Osteocyte (in vitro differentiated cells): ENCODE data around the gene KRTAP4-9. TPM values are rescaled to one million over a fixed set of nuclear protein-coding genes. Genes with fewer than 3 reads are reported as not detected.
"Not testable (repeated sequence)": the region's sequence is repeated elsewhere in the genome, so short reads cannot be mapped to it uniquely, and the experiment has no call there.

Source experiments
- DNase-seq: peaks from one replicate; pipeline ENCODE4 v3.0.0; 2021; ENCODE audit warnings: mixed read lengths; ENCODE audit not compliant: unreplicated experiment; ENCODE audit errors: extremely low spot score
- H3K27ac Mint-ChIP-seq: one replicate; pipeline ENCODE4 v1.8.0; 2021; ENCODE audit warnings: mild to moderate bottlenecking, mixed read lengths; ENCODE audit not compliant: unreplicated experiment
- H3K27me3 Mint-ChIP-seq: one replicate; pipeline ENCODE4 v1.8.0; 2021; ENCODE audit warnings: mixed read lengths; ENCODE audit not compliant: unreplicated experiment
- H3K36me3 Mint-ChIP-seq: one replicate; pipeline ENCODE4 v1.8.0; 2021; ENCODE audit warnings: mixed read lengths; ENCODE audit not compliant: unreplicated experiment
- H3K4me1 Mint-ChIP-seq: one replicate; pipeline ENCODE4 v1.8.0; 2021; ENCODE audit warnings: mixed read lengths; ENCODE audit not compliant: unreplicated experiment
- H3K4me3 Mint-ChIP-seq: one replicate; pipeline ENCODE4 v1.8.0; 2021; ENCODE audit warnings: mild to moderate bottlenecking, moderate library complexity, mixed read lengths; ENCODE audit not compliant: unreplicated experiment
- H3K9me3 Mint-ChIP-seq: one replicate; pipeline ENCODE4 v1.8.0; 2021; ENCODE audit warnings: mixed read lengths; ENCODE audit not compliant: unreplicated experiment
- total RNA-seq: library from RNA; stranded (reverse); gene quantifications from 2 replicates; pipeline ENCODE4 v1.2.1, GENCODE V29; 2021
- TF ChIP-seq, protein P1 (sequence below): fragments of 200-600 bp; sonication (generic); IDR thresholded peaks from 2 replicates; pipeline ENCODE4 v1.5.0; 2021; ENCODE audit warnings: antibody characterized with exemption, mild to moderate bottlenecking, moderate library complexity

KRTAP4-9 gene
- total RNA-seq, 1 donor from 2014 or later, result not detected

DNA sequence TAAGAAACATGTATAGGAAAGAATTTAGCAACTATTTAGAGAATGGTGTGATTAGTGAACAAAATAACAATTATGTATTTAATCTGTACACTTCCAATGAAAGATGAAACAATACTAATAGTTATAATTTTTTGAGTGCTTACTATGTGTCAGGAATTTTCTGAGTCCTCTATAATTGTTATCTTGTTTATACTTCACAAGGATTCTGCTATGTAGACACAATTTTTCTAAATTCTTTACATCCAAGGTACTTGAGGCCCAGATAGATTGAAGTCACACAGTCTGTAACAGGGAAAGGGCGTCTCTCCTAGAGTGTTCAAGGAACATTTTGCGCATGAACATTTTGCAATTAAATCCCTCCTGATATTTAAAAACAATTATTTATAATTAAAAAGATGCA, 19.9 kb downstream of the KRTAP4-9 start:
- H3K27me3 Mint-ChIP-seq, result no peaks in the 10 kb centered on the region
- H3K4me1 Mint-ChIP-seq, result peaks cover 17% of the 10 kb centered on the region
- peaks cover 12% of the 10 kb centered on the region for H3K9me3 Mint-ChIP-seq
- no peak overlapping the region for H3K4me3 Mint-ChIP-seq
- H3K27ac Mint-ChIP-seq, result no peak overlapping the region
- TF ChIP-seq, protein P1, sequence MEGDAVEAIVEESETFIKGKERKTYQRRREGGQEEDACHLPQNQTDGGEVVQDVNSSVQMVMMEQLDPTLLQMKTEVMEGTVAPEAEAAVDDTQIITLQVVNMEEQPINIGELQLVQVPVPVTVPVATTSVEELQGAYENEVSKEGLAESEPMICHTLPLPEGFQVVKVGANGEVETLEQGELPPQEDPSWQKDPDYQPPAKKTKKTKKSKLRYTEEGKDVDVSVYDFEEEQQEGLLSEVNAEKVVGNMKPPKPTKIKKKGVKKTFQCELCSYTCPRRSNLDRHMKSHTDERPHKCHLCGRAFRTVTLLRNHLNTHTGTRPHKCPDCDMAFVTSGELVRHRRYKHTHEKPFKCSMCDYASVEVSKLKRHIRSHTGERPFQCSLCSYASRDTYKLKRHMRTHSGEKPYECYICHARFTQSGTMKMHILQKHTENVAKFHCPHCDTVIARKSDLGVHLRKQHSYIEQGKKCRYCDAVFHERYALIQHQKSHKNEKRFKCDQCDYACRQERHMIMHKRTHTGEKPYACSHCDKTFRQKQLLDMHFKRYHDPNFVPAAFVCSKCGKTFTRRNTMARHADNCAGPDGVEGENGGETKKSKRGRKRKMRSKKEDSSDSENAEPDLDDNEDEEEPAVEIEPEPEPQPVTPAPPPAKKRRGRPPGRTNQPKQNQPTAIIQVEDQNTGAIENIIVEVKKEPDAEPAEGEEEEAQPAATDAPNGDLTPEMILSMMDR, result no peak
- H3K36me3 Mint-ChIP-seq, result no peaks in the 10 kb centered on the region
- DNase-seq, result no peak

DNA sequence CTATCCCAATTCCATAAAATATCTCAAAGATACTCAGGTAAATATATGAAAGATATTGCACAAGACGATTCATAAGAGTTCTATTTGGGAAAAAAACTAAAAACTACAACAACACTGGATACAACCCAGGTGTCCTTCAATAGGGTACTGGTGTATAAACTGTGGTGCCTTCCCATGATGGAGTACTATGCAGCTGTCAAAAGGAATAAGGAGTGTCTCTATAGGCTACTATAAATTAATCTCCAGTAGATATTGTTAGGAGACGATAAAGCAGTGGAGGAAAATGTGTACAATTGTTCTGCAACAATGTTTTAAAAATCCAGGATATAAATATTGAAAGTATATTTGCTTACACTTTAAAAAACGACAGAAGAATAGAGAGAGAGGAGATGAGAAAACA, 21.2 kb downstream of the KRTAP4-9 start:
- TF ChIP-seq, protein P1, result no peak
- no peaks in the 10 kb centered on the region for H3K36me3 Mint-ChIP-seq
- DNase-seq, result no peak
- no peak overlapping the region for H3K4me3 Mint-ChIP-seq
- H3K9me3 Mint-ChIP-seq, result peaks cover 12% of the 10 kb centered on the region
- no peaks in the 10 kb centered on the region for H3K27me3 Mint-ChIP-seq
- peaks cover 16% of the 10 kb centered on the region for H3K4me1 Mint-ChIP-seq
- H3K27ac Mint-ChIP-seq, result no peak overlapping the region

DNA sequence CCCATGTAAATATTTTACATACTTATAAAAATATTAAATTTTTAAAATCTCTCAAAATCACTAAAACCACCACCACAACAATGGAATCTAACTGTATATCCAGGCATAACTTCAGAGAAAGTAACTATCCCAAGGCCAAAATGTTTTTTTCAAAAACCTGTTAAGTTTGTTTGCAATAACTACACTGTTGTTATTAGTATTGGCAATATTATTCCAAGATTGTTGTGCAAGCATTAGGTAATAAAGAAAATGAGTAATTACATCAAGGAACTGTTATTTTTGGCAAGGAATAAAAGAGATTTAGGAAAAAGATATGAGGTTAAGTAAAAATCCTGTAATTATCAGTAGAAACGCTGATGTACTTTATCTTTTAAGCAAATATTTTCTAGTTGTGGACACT, 22.2 kb downstream of the KRTAP4-9 start:
- no peak for DNase-seq
- TF ChIP-seq, protein P1, result no peak
- H3K4me1 Mint-ChIP-seq, result peaks cover 19% of the 10 kb centered on the region
- H3K4me3 Mint-ChIP-seq, result no peak overlapping the region
- no peaks in the 10 kb centered on the region for H3K36me3 Mint-ChIP-seq
- no peak overlapping the region for H3K27ac Mint-ChIP-seq
- H3K9me3 Mint-ChIP-seq, result peaks cover 12% of the 10 kb centered on the region
- no peaks in the 10 kb centered on the region for H3K27me3 Mint-ChIP-seq

DNA sequence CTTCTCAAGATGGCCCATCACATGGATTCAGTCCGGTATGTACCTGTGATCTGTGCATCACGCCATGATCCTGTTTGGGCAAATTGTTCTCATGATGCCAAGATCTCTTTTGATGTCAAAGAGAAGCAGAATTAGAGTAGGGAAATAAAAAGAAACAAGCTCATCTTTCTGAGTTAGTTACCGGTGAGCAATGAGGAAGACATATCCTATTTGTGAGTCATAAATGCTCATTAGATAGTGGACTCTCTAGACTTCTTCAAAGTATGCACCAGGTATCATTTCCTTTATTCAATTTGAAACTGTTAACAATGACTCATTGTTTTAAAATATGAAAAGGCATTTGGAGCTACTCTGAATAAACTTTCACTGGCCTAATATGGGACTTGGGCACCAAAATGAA, 26.8 kb downstream of the KRTAP4-9 start:
- Mint-ChIP-seq H3K27me3 (no peaks in the 10 kb centered on the region), H3K4me3 (no peak overlapping the region), H3K4me1 (peaks cover 7% of the 10 kb centered on the region), H3K27ac (no peak overlapping the region), H3K9me3 (peaks cover 10% of the 10 kb centered on the region), H3K36me3 (no peaks in the 10 kb centered on the region)
- TF ChIP-seq, protein P1, result no peak
- DNase-seq, result no peak

DNA sequence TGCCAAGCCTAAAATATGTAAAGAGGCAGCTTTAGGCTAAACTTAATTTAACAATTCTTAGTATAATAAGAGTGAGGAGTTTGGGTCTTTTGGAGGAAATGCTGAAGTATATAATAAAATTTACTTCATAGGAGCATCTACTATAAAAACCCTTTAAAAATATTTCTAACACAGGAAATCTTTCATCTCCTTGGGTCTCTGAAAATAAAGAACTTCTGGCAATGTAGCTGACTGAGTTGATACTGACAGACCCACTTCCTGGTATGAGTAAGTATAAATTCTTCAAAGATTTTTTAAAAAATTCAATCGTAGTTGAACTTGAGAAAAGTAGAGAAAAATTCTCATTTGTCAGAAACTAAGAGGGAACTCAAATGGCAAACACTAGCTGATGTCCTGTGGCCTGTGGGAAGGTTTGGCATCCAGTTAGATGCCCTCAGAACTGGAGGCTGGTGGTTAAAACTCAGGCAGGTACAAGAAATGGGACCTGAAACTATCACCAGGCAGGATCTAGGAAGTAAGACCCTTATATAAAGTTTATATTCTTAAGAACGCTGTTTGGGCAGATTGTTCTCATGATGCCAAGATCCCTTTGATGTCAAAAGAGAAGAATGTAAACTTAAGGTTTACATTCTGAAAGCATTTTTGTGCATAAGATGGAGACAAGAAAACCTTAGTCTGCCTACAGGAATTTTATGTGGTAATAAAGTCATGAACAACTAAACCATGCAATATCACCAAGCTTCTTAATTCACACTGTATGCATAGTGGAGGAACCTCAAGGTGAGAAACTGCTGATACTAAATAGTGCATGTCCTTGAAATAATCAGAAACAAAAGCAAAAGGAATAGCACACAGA, 28.9 kb downstream of the KRTAP4-9 start:
- TF ChIP-seq, protein P1, result no peak
- Mint-ChIP-seq H3K36me3 (peaks cover 5% of the 10 kb centered on the region), H3K27ac (no peak overlapping the region), H3K27me3 (no peaks in the 10 kb centered on the region), H3K4me3 (no peak overlapping the region), H3K9me3 (peaks cover 14% of the 10 kb centered on the region), H3K4me1 (peaks cover 7% of the 10 kb centered on the region)
- DNase-seq, result no peak

DNA sequence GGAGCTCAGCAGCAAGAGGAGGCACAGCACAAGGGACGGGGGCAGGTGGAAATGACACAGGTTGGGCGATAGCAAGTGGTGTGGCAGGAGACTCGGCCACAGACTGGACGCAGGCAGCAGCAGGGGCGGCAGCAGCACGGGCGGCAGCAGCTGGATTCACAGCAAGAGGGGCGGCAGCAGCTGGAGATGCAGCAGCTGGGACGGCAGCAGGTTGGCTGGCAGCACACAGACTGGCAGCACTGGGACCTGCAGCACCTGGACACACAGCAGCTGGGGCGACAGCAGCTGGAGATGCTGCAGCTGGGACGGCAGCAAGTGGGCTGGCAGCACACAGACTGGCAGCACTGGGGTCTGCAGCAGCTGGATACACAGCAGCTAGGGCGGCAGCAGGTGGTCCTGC, 34.7 kb downstream of the KRTAP4-9 start:
- not testable (repeated sequence) for H3K4me1 Mint-ChIP-seq, DNase-seq, H3K4me3 Mint-ChIP-seq, H3K27ac Mint-ChIP-seq, H3K27me3 Mint-ChIP-seq
- peaks cover 40% of the 10 kb centered on the region for H3K9me3 Mint-ChIP-seq
- peaks cover 17% of the 10 kb centered on the region for H3K36me3 Mint-ChIP-seq
